ENCODE measurements around the gene ZNF19. TPM values are rescaled to one million over a fixed set of nuclear protein-coding genes. Genes with fewer than 3 reads are reported as not detected.

ZNF19 gene
- polyA plus RNA-seq, 1 experiment, result 1.6 TPM

DNA sequence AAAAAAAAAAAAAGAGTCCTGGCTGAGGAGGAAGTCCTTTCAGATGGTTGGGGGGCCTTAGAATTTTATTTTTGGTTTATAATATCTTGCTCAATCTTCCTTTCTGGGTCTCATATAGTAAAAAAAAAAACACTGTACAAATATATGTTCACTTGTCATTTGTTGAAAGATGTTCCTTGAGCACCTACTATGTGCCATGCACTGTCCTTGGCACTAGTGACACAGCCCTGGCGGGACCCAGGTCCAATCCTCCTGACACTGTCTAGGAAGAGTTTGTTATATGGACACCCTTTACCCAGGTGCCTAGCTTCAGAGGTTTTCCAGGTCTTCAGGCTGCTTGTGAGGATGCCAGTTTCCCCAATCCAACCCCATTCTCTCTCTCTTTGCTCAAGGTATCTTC is 39.1 kb upstream of the ZNF19 start:
- Histone ChIP-seq H3K4me3 (ENCODE audit: low read depth, low read length) (no peak overlapping the region), H3K27me3 (ENCODE audit: control insufficient read depth, insufficient read depth, low read length) (no peaks in the 10 kb centered on the region), H3K36me3 (ENCODE audit: control insufficient read depth, insufficient read depth, low read length) (no peaks in the 10 kb centered on the region)
- TF ChIP-seq, protein P1, sequence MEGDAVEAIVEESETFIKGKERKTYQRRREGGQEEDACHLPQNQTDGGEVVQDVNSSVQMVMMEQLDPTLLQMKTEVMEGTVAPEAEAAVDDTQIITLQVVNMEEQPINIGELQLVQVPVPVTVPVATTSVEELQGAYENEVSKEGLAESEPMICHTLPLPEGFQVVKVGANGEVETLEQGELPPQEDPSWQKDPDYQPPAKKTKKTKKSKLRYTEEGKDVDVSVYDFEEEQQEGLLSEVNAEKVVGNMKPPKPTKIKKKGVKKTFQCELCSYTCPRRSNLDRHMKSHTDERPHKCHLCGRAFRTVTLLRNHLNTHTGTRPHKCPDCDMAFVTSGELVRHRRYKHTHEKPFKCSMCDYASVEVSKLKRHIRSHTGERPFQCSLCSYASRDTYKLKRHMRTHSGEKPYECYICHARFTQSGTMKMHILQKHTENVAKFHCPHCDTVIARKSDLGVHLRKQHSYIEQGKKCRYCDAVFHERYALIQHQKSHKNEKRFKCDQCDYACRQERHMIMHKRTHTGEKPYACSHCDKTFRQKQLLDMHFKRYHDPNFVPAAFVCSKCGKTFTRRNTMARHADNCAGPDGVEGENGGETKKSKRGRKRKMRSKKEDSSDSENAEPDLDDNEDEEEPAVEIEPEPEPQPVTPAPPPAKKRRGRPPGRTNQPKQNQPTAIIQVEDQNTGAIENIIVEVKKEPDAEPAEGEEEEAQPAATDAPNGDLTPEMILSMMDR (IDR thresholded peaks at IDR 0.05; ENCODE audit: insufficient read depth, low read depth, low read length), result no peak
- POLR2A ChIA-PET, result no interaction called here
- CTCF ChIA-PET, result no interaction called here
- no peak for DNase-seq (ENCODE audit: low read depth)

DNA sequence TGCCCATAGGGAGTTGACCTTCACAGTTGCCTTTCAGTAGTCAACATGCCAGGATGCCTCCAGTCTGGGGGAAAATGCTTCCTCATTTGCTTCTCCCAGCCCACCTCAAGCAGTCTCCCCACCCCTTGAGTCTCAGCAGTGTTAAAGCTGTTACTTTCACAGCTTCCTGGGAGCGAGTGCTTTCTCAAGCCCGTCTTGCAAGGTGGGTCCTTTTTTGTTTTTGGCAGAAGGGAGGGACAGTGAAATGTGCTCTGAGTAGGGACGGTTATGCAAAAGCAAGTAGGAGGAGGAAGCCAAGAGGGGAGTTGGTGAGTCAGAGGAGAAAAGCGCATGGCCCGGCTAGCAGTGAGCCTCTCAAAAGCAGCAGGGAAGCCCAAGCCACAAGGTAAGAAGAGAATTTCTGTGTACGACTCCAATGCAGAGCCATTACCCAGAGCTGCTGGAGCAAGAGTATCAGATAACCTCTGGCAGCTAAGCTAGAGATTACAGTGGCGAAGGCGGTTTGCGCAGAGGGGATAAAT is 37.0 kb upstream of the ZNF19 start, which contains the start of gene CHST4:
CHST4 (plus strand) TSS at position 316 of the 521 bp plus-strand sequence. CDS start 10,252 bp downstream, outside the sequence.
- H3K4me3 ChIP-seq (ENCODE audit: low read depth, low read length), result no peak within 1 kb of the TSS
- H3K36me3 ChIP-seq (ENCODE audit: control insufficient read depth, insufficient read depth, low read length), result no peaks in the 10 kb centered on the region
- TF ChIP-seq, protein P1 (IDR thresholded peaks at IDR 0.05; ENCODE audit: insufficient read depth, low read depth, low read length), result no peak
- CTCF ChIA-PET, result interaction anchor here (1.5 to 1.9 kb wide), 3 partner anchors 13 to 17 kb away, joined by 4 to 13 read pairs (median 4); no protein-coding TSS in a partner anchor
- POLR2A ChIA-PET, result no interaction called here
- DNase-seq (ENCODE audit: low read depth), result peak; percentile 2
- no peaks in the 10 kb centered on the region for H3K27me3 ChIP-seq (ENCODE audit: control insufficient read depth, insufficient read depth, low read length)

DNA sequence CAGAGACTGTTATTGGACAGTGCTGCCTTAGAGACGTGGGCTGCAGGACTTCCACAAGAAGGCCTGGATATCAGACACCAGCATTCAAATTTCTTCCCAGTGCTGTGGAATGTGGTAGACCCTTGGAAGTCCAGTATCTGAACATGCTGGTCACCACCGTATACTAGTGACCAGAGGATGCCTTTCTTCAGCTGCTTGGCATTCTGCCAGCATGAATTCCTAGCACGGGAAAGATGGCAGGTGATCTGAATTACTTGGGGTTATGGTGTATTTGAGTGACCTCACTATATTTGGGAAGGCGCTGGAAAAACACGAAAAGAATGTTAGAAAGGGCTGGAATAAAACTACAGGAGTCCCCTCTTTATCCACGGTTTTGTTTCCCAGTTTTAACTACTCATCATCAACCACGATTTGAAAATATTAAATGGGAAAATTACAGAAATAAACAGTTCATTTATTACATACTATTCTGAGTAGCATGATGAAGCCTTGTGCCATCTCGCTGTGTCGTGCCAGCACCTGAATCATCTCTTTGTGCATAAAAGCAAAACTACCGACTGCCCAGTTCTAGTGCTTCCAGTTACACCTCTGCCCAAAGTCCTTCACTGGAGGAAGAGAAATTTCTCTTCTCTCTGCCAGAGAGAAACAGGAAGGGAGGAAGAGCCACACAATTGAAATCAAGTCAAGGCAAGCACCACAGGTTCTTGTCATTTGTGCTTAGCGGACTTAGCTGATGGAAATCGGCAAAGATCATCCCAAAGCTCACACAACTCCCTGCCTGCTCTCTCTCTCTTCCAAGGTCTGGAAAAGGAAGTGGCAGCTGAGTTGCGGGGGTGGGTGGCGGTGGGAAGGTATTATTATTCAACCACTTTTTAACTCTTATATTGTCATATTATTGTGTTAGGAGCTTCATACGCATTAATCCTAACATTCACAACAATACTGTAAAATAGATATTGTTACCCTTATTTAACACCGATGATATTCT is 35.7 kb upstream of the ZNF19 start:
- DNase-seq (ENCODE audit: low read depth), result no peak
- no peaks in the 10 kb centered on the region for H3K27me3 ChIP-seq (ENCODE audit: control insufficient read depth, insufficient read depth, low read length)
- H3K36me3 ChIP-seq (ENCODE audit: control insufficient read depth, insufficient read depth, low read length), result no peaks in the 10 kb centered on the region
- TF ChIP-seq, protein P1 (IDR thresholded peaks at IDR 0.05; ENCODE audit: insufficient read depth, low read depth, low read length), result no peak
- CTCF ChIA-PET, result interaction anchor here (0.6 to 1.5 kb wide), 3 partner anchors 18 to 112 kb away, joined by 3 to 4 read pairs (median 3); no protein-coding TSS in a partner anchor
- no peak overlapping the region for H3K4me3 ChIP-seq (ENCODE audit: low read depth, low read length)
- POLR2A ChIA-PET, result no interaction called here

DNA sequence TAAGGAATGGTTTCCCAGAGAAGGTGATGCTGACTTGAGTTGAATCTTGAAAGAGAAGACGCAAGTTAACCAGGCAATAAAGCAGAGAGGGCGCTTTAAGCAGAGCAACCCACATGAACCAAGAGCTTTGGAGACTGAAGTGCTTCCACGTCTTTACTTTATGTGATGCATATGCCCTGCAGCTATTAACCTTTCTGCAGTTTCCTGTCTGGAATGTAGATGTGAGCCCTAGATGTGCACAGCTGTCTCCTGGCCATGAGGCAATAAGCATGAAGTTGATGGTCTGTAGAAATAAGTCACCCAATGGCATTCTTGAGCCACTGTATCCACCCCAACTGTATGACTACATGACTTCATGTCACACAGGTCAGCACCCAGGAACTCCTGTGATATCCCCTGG is 31.4 kb upstream of the ZNF19 start:
- TF ChIP-seq, protein P1 (IDR thresholded peaks at IDR 0.05; ENCODE audit: insufficient read depth, low read depth, low read length), result no peak
- no peak for DNase-seq (ENCODE audit: low read depth)
- CTCF ChIA-PET, result interaction anchor here (0.6 to 1.1 kb wide), 3 partner anchors 108 to 716 kb away, joined by 3 to 4 read pairs (median 3); no protein-coding TSS in a partner anchor
- H3K36me3 ChIP-seq (ENCODE audit: control insufficient read depth, insufficient read depth, low read length), result no peaks in the 10 kb centered on the region
- POLR2A ChIA-PET, result no interaction called here
- no peak overlapping the region for H3K4me3 ChIP-seq (ENCODE audit: low read depth, low read length)
- no peaks in the 10 kb centered on the region for H3K27me3 ChIP-seq (ENCODE audit: control insufficient read depth, insufficient read depth, low read length)

DNA sequence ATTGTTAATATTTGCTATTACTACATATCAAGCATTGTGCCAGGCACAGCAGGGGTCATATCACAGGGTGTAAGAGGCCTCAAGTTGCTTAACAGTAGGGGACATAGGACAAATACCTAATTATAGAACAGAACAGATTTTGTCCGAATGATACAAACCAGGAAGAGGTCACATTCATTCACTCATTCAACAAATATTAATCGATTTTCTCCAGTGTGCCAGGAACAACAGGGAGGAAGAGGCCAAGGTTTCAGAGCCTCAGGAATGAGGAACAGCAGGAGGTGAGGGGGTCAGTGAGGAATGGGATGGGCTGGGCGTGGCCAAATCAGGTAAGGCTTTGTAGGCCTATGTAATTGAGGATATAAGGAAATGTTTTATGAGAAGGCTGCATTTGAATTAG is 25.9 kb upstream of the ZNF19 start:
- Histone ChIP-seq H3K27me3 (ENCODE audit: control insufficient read depth, insufficient read depth, low read length) (peaks cover 2% of the 10 kb centered on the region; the same call in 1 of the 2 replicates), H3K4me3 (ENCODE audit: low read depth, low read length) (no peak overlapping the region), H3K36me3 (ENCODE audit: control insufficient read depth, insufficient read depth, low read length) (no peaks in the 10 kb centered on the region)
- TF ChIP-seq, protein P1 (IDR thresholded peaks at IDR 0.05; ENCODE audit: insufficient read depth, low read depth, low read length), result no peak
- DNase-seq (ENCODE audit: low read depth), result no peak
- CTCF ChIA-PET, result no interaction called here
- POLR2A ChIA-PET, result no interaction called here
